SK-N-SH (cell line): ENCODE data around the gene RNF144B. TPM values are rescaled to one million over a fixed set of nuclear protein-coding genes. Genes with fewer than 3 reads are reported as not detected.

Experiments
- CTCF ChIA-PET: fragments of 300-600, 350-600 bp; formaldehyde crosslinking; extraction: SDS; loops from one replicate; lab custom pipeline; 2021; lab: Yijun Ruan, JAX
- POLR2A ChIA-PET: fragments of 350-600 bp; sonication (Branson Sonifier 250); formaldehyde crosslinking; extraction: SDS; loops from one replicate; lab custom pipeline; 2020; ENCODE audit warnings: antibody characterized with exemption, inconsistent platforms; lab: Yijun Ruan, JAX
- DNase-seq: peaks from one replicate; pipeline ENCODE4 v3.0.0; 2012
- H2AFZ ChIP-seq: fragments of 200-600 bp; sonication (generic); 2 replicates; pipeline ENCODE4 v1.8.1; 2016; ENCODE audit warnings: antibody characterized with exemption, mild to moderate bottlenecking, low read depth
- H3F3A ChIP-seq: fragments of 200-600 bp; sonication (generic); replicated peaks from 2 replicates; pipeline ENCODE3; 2016; ENCODE audit warnings: antibody characterized with exemption, mild to moderate bottlenecking; ENCODE audit not compliant: insufficient read depth
- H3K27ac ChIP-seq, 2 experiments: fragments of 200-500 bp in 1 of 2; fragments of 200-600 bp in 1 of 2; sonication (Bioruptor generic) in 1 of 2; sonication (generic), shearing (Covaris generic) in 1 of 2; 2 replicates each; pipeline versions ENCODE4 v1.5.1 to v1.6.1; 2014 to 2016; ENCODE audit warnings: low read depth in 2 of 2, inconsistent platforms in 1 of 2, low read length in 1 of 2, mild to moderate bottlenecking in 1 of 2, mixed read lengths in 1 of 2
- H3K27me3 ChIP-seq: fragments of 200-600 bp; sonication (generic), shearing (Covaris generic); 2 replicates; pipeline ENCODE4 v1.6.1; 2016; ENCODE audit warnings: mixed run types; ENCODE audit not compliant: insufficient read depth
- H3K36me3 ChIP-seq, 2 experiments: fragments of 200-500 bp in 1 of 2; fragments of 200-600 bp in 1 of 2; sonication (Bioruptor generic) in 1 of 2; sonication (generic) in 1 of 2; replicated peaks in 1 of 2; 2 replicates each; pipeline versions ENCODE3 to v1.5.1; 2014 to 2016; ENCODE audit warnings: low read length in 1 of 2, mild to moderate bottlenecking in 1 of 2; ENCODE audit not compliant: insufficient read depth in 2 of 2, control insufficient read depth in 1 of 2
- H3K4me1 ChIP-seq, 2 experiments: fragments of 200-500 bp in 1 of 2; fragments of 200-600 bp in 1 of 2; sonication (Bioruptor generic) in 1 of 2; sonication (generic), shearing (Covaris generic) in 1 of 2; 2 replicates each; pipeline versions ENCODE4 v1.5.1 to v1.6.1; 2014 to 2016; ENCODE audit warnings: low read depth in 1 of 2, low read length in 1 of 2, mixed run types in 1 of 2; ENCODE audit not compliant: insufficient read depth in 2 of 2, control insufficient read depth in 1 of 2
- H3K4me2 ChIP-seq: fragments of 200-600 bp; sonication (generic), shearing (Covaris generic); 2 replicates; pipeline ENCODE4 v1.6.1; 2017; ENCODE audit warnings: mixed run types
- H3K4me3 ChIP-seq, 2 experiments: fragments of 200-500 bp in 1 of 2; fragments of 200-600 bp in 1 of 2; sonication (Bioruptor generic) in 1 of 2; sonication (generic), shearing (Covaris generic) in 1 of 2; 2 replicates each; pipeline versions ENCODE4 v1.5.1 to v1.8.1; 2014 to 2016; ENCODE audit warnings: low read depth in 2 of 2, inconsistent platforms in 1 of 2, low read length in 1 of 2, mild to moderate bottlenecking in 1 of 2, mixed read lengths in 1 of 2, moderate library complexity in 1 of 2
- H3K79me2 ChIP-seq: fragments of 200-600 bp; sonication (generic); 2 replicates; pipeline ENCODE4 v1.8.1; 2017; ENCODE audit warnings: mild to moderate bottlenecking; ENCODE audit not compliant: insufficient read depth
- H3K9ac ChIP-seq: fragments of 200-600 bp; sonication (generic); 2 replicates; pipeline ENCODE4 v1.6.1; 2017; ENCODE audit warnings: mixed run types
- H3K9me2 ChIP-seq: fragments of 200-600 bp; sonication (generic); 2 replicates; pipeline ENCODE4 v1.6.1; 2017; ENCODE audit warnings: mixed run types
- H3K9me3 ChIP-seq: fragments of 200-600 bp; sonication (generic); 2 replicates; pipeline ENCODE4 v1.6.1; 2017; ENCODE audit warnings: mixed run types, mild to moderate bottlenecking, moderate library complexity
- H4K20me1 ChIP-seq: fragments of 200-600 bp; sonication (generic); 2 replicates; pipeline ENCODE4 v1.6.1; 2017; ENCODE audit warnings: mild to moderate bottlenecking, mixed run types; ENCODE audit not compliant: insufficient read depth
- EP300 ChIP-seq, 2 experiments: IDR thresholded peaks; 2 replicates each; pipeline versions ENCODE4 v1.4.0 to v1.6.1; 2012; ENCODE audit warnings: borderline replicate concordance in 1 of 2, low read depth in 1 of 2, low read length in 1 of 2
- RCOR1 ChIP-seq: fragments of 150-350 bp; IDR thresholded peaks from 2 replicates; pipeline ENCODE4 v1.6.1; 2017; ENCODE audit warnings: antibody characterized with exemption, low read length
- WGBS: methylation state at CpG from one replicate; pipeline ENCODE4 v1.1.6; 2017; ENCODE audit warnings: low lambda C conversion rate; 5-methylcytosine and 5-hydroxymethylcytosine counted together
- polyA plus RNA-seq, 3 experiments: library from polyadenylated mRNA; depleted of rRNA; stranded (reverse); fragments of >200 nt; gene quantifications; 2 replicates each; pipeline ENCODE4 v1.2.3, GENCODE V29; 2012

The RNF144B gene
- polyA plus RNA-seq, 1 of the 3 experiments (the other 2 are of a cell fraction) = 1.2 TPM

DNA sequence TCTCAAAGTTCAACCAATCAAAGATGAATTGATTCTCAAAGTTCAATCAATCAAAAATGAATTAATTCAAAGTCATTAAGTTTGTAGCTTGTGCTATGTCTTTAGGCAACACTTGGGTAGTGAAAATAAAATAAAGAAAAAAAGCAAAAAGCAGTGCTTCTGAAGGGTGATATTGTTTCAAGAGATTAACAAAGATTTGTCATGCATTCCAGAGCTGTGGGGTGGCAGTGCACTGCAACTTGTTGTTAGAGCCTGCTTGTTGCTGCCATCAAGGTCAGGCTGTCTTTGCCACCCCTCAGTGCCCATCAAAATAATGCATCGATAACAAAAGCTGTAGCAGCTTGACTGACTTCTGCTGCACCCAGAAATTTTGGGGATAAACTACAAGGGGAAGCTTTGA, 128.6 kb downstream of the RNF144B start:
- no peaks in the 10 kb centered on the region for H3F3A ChIP-seq
- H3K9me3 ChIP-seq = no peaks in the 10 kb centered on the region
- no peaks in the 10 kb centered on the region for H3K9me2 ChIP-seq
- no peaks in the 10 kb centered on the region for H4K20me1 ChIP-seq
- no peak for DNase-seq
- peaks cover 0 to 4% of the 10 kb centered on the region in 2 experiments; a peak in 1 of 4 replicates for H3K4me1 ChIP-seq
- 50% methylated on average over 1 of the region's 1 CpG for WGBS
- no peaks in the 10 kb centered on the region for H3K79me2 ChIP-seq
- no peak overlapping the region for H2AFZ ChIP-seq
- no peaks in the 10 kb centered on the region for H3K27me3 ChIP-seq
- no peak overlapping the region for H3K9ac ChIP-seq
- 0 out of 2 replicates have a peak overlapping the region, but pooled peaks have one; percentile 4 for H3K4me2 ChIP-seq
- H3K27ac ChIP-seq = no peak overlapping the region
- ChIA-PET POLR2A (no interaction called here), CTCF (interaction anchor here (1.5 to 2.4 kb wide), 2 partner anchors 10 to 12 kb away, joined by 3 to 9 read pairs; no protein-coding TSS in a partner anchor)
- no peak overlapping the region for H3K4me3 ChIP-seq
- H3K36me3 ChIP-seq = no peaks in the 10 kb centered on the region
- TF ChIP-seq RCOR1 (no peak), EP300 (IDR thresholded peaks at IDR 0.05; ENCODE audit: borderline replicate concordance in 1 of 2, low read depth in 1 of 2, low read length in 1 of 2) (no peak)

Other genes starting within 250 kb of the RNF144B start
- 8.1 and 10.9 TPM in 2 replicates for gene TPMT, start 232.3 kb upstream of the RNF144B start, polyA plus RNA-seq (2012; rRNA removed)
- gene KDM1B, start 231.9 kb upstream of the RNF144B start, polyA plus RNA-seq (2012; rRNA removed) = 9.4 and 11.7 TPM in 2 replicates
- gene DEK, start 122.8 kb upstream of the RNF144B start, polyA plus RNA-seq (2012; rRNA removed) = 34.2 and 35.7 TPM in 2 replicates